GM12891 (cell line): Measurements from ENCODE around the gene CIRBP.

Experiments
- POLR2A ChIP-seq: IDR thresholded peaks from 2 replicates; pipeline ENCODE4 v1.6.1; 2011; ENCODE audit warnings: low read depth, low read length, control low read depth
- POLR2AphosphoS5 ChIP-seq: IDR thresholded peaks from 2 replicates; pipeline ENCODE4 v1.6.1; 2011; ENCODE audit warnings: low read depth, low read length, control low read depth
- POU2F2 ChIP-seq: IDR thresholded peaks from 2 replicates; pipeline ENCODE4 v1.6.1; 2011; ENCODE audit warnings: low read depth, mild to moderate bottlenecking, control low read depth, low read length, moderate library complexity
- TAF1 ChIP-seq: IDR thresholded peaks from 2 replicates; pipeline ENCODE4 v1.6.1; 2011; ENCODE audit warnings: low read depth, low read length, control low read depth

DNA sequence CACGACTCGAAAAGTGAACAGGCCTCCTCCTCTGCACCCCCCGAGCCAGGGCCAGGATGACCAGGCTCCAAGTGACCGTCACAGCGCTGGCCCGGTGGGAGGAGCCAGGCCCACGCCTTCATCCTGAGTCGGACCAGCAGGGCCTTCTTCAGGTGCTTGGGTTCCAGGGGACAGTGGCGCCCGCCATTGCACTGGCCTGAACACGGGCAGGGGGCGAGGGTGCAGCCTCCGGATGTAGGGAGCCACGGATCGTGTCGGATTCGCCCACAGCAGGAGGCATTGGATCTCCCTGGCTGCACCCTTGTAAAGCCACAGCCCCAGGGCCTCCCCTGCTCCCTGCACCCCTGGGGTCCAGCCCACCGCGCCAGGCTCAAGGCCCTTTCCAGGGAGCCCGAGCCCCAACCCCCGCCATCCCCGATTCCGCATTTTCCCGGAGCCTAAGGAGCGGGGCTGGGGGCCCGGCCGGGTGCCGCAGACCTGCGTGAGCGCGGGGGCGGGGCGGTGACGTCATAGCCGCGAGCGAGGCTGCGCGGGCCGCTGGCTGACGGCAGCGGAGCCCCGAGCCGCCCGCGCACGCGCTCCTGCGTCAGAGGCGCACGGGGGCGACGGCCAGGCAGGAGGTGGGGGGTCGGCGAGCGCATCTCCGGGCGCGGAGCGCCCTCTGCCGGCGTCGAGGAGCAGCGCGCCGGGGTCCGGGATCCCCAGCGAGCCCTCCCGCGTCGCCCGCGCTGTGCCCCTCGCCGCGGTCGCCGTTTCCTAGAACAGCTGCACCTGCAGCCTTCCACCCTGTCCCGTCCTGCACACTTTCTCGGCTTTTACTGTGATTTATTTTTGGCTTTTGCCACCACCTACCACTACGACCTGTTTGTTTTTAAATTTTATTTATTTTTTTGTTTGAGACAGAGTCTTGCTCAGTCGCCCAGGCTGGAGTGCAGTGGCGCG is 29.1 kb upstream of the CIRBP start:
- TF ChIP-seq POLR2A (no peak), TAF1 (no peak), POLR2AphosphoS5 (no peak), POU2F2 (no peak)
